CD4-positive, alpha-beta T cell treated with Interleukin-6 at 100 ng/mL for 8 hours (primary cell): ENCODE data around the gene YOD1.
"Not testable (repeated sequence)": the region's sequence is repeated elsewhere in the genome, so short reads cannot be mapped to it uniquely, and the experiment has no call there.

ENCODE experiments used
- DNase-seq: peaks from one replicate; pipeline ENCODE4 v3.0.0-alpha.2; 2020; ENCODE audit warnings: mixed read lengths, low spot score

The YOD1 gene

GRCh38 chr1:207049054-207049453 lies 2.0 kb downstream of the YOD1 start:
- DNase-seq: no peak

GRCh38 chr1:207048041-207048440 lies 3.0 kb downstream of the YOD1 start:
- no peak for DNase-seq

GRCh38 chr1:207047505-207047904 lies 3.5 kb downstream of the YOD1 start:
- no peak for DNase-seq

GRCh38 chr1:207045453-207045852 lies 5.6 kb downstream of the YOD1 start:
- no peak for DNase-seq

- not testable (repeated sequence) for DNase-seq
Measured at GRCh38 chr1:207041397-207041796, 9.6 kb downstream of the YOD1 start.

- no peak for DNase-seq
Measured at GRCh38 chr1:207040181-207040533, 10.9 kb downstream of the YOD1 start.

GRCh38 chr1:207039380-207040180 lies 11.4 kb downstream of the YOD1 start:
- no peak for DNase-seq

GRCh38 chr1:207036865-207037264 lies 14.1 kb downstream of the YOD1 start:
- no peak for DNase-seq

- no peak for DNase-seq
Measured at GRCh38 chr1:207035877-207036551, 15.0 kb downstream of the YOD1 start.

GRCh38 chr1:207034998-207035397 lies 16.0 kb downstream of the YOD1 start:
- no peak for DNase-seq

GRCh38 chr1:207034208-207034607 lies 16.8 kb downstream of the YOD1 start:
- DNase-seq: no peak

GRCh38 chr1:207033302-207033701 lies 17.7 kb downstream of the YOD1 start:
- DNase-seq: no peak

GRCh38 chr1:207032528-207033017 lies 18.4 kb downstream of the YOD1 start, which contains the start of gene C1orf116:
TSS of gene C1orf116 (minus strand) at chr1:207032756. CDS start at chr1:207027598, 5,158 bp downstream.
- no peak for DNase-seq

- no peak for DNase-seq
Measured at GRCh38 chr1:207031632-207032264, 19.3 kb downstream of the YOD1 start.

GRCh38 chr1:207031016-207031415 lies 20.0 kb downstream of the YOD1 start:
- DNase-seq: no peak

GRCh38 chr1:207030522-207031009 lies 20.4 kb downstream of the YOD1 start:
- no peak for DNase-seq

GRCh38 chr1:207029701-207030521 lies 21.1 kb downstream of the YOD1 start:
- DNase-seq: no peak

GRCh38 chr1:207028884-207029650 lies 21.9 kb downstream of the YOD1 start:
- DNase-seq: no peak

- DNase-seq: no peak
Measured at GRCh38 chr1:207027921-207028320, 23.1 kb downstream of the YOD1 start.

GRCh38 chr1:207027206-207027777 lies 23.7 kb downstream of the YOD1 start:
- no peak for DNase-seq

GRCh38 chr1:207026104-207026534 lies 24.9 kb downstream of the YOD1 start:
- no peak for DNase-seq
